Embryonic facial prominence (tissue), 1 donor: ENCODE data around the gene PKM.
"Not testable (repeated sequence)": the region's sequence is repeated elsewhere in the genome, so short reads cannot be mapped to it uniquely, and the experiment has no call there.

Source experiments
- DNase-seq: peaks from one replicate; pipeline ENCODE4 v3.0.0-alpha.2; 2016; ENCODE audit errors: extremely low spot score

The PKM gene

GRCh38 chr15:72231066-72231832, at the start of gene PKM:
PKM (minus strand) TSS chr15:72231190; CDS start chr15:72219097, 12,093 bp downstream.
- peak; percentile 64 for DNase-seq

GRCh38 chr15:72280751-72281150, 49.8 kb upstream of the PKM start:
- no peak for DNase-seq

DNA sequence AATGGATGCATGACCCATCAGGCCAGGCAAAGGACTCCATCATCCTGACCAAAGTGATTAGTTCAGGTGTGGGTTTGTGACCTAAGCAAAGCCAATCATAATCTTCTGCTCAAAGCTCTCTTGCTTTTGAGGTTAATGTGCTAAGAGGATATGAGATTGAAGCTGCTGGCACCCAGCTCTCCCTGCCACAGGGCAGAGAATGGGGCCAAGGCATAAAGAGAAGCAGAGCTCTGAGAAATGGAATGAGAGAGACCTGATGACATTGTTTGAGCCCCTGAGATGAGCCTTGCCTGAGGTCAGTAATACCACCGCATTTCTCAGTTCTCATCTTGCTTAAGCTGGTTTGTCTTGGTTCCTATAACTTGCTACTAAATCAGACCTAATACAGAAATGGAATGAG, 47.7 kb upstream of the PKM start:
- no peak for DNase-seq

DNA sequence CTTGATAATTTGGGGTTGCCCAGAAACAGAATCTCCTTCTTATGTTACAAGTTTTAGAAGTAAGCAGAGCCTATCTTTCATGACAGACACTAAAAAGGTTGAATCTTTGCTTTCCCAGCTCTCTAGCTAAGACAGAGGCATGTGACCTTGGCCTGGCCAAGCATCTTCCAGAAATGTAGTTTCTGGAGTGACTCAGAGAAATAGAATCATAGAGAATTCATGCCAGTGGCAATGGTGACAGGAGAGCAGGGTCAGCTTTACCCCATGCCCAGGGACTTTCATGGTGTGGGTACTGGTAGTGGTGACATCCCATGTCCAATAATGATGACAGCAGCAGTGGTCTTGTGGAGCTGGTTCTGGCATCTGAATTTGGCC, 45.3 kb upstream of the PKM start:
- no peak for DNase-seq

GRCh38 chr15:72275635-72276325, 44.8 kb upstream of the PKM start:
- DNase-seq: not testable (repeated sequence)

DNA sequence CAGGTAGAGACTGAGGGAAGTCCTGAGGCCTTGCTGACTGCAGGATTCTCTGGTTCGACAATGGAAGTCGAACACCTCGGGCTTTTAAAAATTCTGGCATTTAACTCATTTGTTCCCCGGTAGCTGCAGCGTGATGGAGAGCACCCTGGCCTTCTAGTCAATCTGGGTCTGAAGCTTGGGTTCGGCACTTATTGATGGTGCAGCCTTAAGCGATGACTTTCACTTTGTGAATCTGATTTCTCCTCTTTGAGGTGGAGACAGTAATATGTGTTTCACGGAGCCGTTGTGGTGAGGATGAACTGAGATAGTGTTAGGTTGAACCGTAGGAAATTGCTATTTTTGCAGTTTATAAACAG, 42.0 kb upstream of the PKM start:
- DNase-seq: no peak

DNA sequence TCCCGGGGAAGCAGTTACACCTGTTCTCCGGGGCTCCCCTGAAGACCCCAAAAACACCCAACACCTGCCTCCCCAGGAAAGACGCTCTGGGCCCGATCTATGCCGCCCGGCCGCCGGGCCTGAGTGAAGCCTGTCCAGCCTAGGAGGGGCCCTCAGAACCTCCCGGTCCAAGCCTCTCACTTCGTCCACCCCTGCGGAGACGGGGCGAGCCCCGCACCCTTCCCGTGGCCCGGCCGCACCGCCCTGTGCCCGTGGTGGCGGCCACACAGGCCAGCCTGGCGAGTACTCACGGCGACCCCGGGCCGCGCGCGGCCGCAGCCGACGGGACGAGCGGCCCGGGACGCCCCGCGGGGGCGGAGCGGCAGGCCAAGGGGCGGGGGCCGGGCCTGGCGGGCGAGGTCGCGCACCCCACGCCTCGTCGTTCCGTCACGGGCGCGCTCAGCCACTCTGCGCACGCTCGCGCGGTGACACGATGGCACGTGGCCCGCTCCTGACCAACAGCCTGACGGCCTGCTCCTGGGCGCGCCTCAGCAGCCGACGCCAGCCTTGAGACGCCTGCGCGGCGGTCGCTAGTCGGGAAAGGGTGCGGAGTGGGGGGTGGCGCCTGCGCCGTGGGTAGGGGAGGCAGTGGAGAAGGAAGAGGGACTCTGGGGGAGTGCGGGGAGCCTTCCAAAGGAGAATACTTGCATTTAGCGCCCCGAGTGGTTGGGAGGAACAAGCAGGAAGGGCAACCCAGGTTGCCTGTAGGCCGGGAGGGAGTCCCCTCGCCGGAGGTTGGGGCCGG, 41.4 kb upstream of the PKM start, which contains the start of gene PARP6:
Gene PARP6, minus strand, starts transcription at position 342 of the 784 bp plus-strand sequence. CDS start 5,077 bp downstream, outside the sequence.
- DNase-seq: peak; percentile 96

DNA sequence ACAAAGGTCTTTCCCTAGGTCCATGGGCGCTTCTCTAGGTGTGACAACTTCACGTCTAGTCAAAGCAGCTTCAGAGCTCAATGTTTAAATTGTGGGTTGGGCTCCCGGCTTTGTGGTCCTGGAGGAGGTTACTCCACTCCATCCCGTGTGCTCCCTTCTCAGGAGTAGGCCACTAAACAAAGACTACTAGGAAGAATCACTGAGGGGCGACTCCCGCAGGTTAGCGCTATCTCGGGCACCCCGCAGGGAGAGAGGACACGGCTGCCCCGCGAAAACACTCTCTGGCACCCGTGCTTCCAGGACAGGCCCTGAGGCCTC, 40.9 kb upstream of the PKM start:
- DNase-seq: no peak

GRCh38 chr15:72271221-72271620, 40.2 kb upstream of the PKM start:
- no peak for DNase-seq

GRCh38 chr15:72269739-72270138, 38.7 kb upstream of the PKM start:
- DNase-seq: no peak

GRCh38 chr15:72265031-72265430, 34.0 kb upstream of the PKM start:
- no peak for DNase-seq

- DNase-seq: no peak
Measured at GRCh38 chr15:72252663-72253299, 21.8 kb upstream of the PKM start.

DNA sequence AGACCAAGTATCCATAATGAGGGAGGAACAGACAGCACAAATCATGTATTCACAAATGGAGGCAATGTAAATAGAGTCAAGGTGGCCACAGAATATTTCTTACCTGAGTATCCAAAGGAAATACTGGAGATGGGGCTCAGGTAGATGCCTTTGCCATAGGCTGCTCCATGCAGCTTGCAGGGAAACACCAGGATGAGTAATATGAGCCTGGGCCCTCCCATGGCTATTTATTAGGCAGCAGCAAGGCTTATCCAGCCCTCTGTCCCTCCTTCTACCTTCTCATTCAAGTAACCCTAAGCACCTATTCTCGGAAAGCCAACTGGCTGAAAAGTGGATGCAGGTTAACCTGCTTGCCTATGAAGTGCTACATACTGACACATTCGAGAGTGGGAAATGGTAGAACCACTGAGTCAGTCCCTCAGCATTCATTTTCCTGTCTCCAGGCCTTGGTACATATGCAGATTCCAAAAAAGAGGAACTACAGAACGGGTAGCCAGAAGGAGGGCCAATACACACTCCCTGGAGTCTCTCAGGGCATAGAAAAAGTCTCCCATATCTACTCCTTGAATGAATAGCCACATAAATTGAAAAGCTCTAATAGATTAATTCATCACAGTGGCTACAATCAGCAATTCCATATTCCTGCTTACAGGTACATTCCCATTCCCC, 18.3 kb upstream of the PKM start:
- no peak for DNase-seq

DNA sequence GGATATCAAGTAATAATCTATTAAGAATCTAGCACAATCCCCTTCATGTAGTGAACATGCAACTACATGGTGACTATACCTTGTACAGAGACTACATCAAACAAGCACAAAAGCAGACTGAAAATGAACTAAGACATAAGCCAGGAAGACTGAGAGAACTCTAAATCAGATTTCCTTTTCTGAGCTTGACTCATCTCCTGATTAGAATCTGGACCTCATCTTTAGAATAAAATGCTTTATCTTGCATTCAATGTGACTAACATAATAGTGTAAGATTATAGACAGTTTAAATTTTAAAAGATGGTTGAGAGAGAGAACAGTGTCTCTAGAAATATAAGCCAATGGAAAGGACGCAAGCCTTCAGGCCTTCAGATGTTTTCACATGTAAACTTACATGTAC, 17.5 kb upstream of the PKM start:
- no peak for DNase-seq

GRCh38 chr15:72242775-72243370, 11.9 kb upstream of the PKM start:
- no peak for DNase-seq

- DNase-seq: no peak
Measured at GRCh38 chr15:72239652-72240051, 8.7 kb upstream of the PKM start.

DNA sequence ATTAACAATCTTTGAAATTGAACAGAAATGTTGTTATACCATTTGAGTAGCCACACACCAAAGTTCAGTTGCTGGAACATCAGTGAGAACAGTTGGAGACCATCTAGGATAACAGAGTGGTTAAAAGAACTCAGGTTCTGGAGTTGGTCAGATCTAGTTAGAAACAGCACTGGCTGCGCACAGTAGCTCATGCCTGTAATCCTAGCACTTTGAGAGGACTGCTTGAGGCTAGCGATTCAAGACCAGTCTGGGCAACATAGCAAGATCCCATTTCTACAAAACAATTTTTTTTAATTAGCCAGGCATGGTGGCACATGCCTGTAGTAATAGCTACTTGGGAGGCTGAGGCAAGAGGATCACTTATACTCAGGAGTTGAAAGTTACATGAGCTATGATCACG, 7.6 kb upstream of the PKM start:
- DNase-seq: no peak

- DNase-seq: no peak
Measured at GRCh38 chr15:72237853-72238224, 6.8 kb upstream of the PKM start.

DNA sequence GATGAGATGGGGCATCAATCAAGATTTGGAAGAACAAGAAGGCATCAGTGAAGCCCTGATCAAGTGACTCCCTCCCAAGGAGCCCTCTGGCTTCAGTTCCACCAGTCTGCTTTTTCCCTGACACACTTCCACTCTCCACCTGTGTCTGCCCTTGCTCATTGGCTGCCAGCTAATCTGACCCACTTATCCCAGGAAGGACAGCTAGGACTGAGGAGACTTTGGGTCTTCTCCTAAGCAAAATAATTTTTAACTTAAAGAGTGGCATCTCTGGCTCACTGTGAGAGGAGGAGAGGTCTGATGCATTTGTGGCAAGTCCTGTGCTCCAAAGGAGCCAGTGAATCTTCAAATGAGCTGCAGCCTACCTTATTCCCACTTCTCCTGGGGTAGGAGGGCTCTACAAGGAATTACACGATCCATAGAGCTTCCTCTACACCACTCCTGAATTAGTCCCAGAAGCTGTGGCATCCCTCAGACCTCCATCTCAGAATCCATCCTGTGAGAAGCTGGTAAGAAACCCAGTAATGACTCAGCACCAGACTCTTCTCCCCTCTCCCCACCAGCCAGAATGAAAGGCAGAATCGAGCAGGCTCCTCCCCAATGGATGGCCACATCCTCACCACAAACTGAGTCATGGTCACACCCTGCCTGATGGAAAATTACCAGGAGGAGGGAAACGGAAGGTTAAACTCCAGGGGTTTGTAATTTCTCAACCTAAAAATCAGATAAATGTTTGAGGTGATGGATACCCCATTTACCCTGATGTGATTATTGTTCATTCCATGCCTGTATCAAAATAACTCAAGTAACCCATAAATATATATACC, 6.3 kb upstream of the PKM start:
- DNase-seq: no peak

GRCh38 chr15:72236381-72237003, 5.5 kb upstream of the PKM start:
- no peak for DNase-seq
